Aorta (tissue), 5 donors: ENCODE results near the gene RAP2B. TPM values are rescaled to one million over a fixed set of nuclear protein-coding genes. Genes with fewer than 3 reads are reported as not detected.
"Not testable (repeated sequence)": the region's sequence is repeated elsewhere in the genome, so short reads cannot be mapped to it uniquely, and the experiment has no call there.

Experiments
- ATAC-seq: fragments of 200-7000 bp; cut with Tn5 transposase; one replicate; pipeline ENCODE4 v1.9.1; 2022; ENCODE audit warnings: moderate library complexity; ENCODE audit not compliant: low FRiP score
- DNase-seq, 2 donors: peaks; one replicate each; pipeline ENCODE4 v3.0.0-alpha.2; 2020
- H3K27ac ChIP-seq, 2 donors: one replicate each; pipeline ENCODE4 v1.5.1; 2013; ENCODE audit warnings: low read length in 2 of 2, mild to moderate bottlenecking in 2 of 2, moderate library complexity in 2 of 2, control low read depth in 1 of 2, inconsistent platforms in 1 of 2, low read depth in 1 of 2
- H3K27me3 ChIP-seq, 2 donors: one replicate each; pipeline ENCODE4 v1.6.1; 2013; ENCODE audit warnings: control low read depth in 1 of 2, low read length in 1 of 2, mild to moderate bottlenecking in 1 of 2, moderate library complexity in 1 of 2; ENCODE audit not compliant: insufficient read depth in 2 of 2, control insufficient read depth in 1 of 2
- H3K36me3 ChIP-seq, 2 donors: one replicate each; pipeline ENCODE4 v1.6.1; 2013; ENCODE audit warnings: control low read depth in 1 of 2, low read length in 1 of 2, mild to moderate bottlenecking in 1 of 2; ENCODE audit not compliant: insufficient read depth in 2 of 2, control insufficient read depth in 1 of 2
- H3K4me1 ChIP-seq, 2 donors: one replicate each; pipeline ENCODE4 v1.6.1; 2013; ENCODE audit warnings: low read length in 2 of 2, control low read depth in 1 of 2, mild to moderate bottlenecking in 1 of 2, moderate library complexity in 1 of 2; ENCODE audit not compliant: insufficient read depth in 2 of 2, control insufficient read depth in 1 of 2
- H3K4me3 ChIP-seq, 2 donors: one replicate each; pipeline ENCODE4 v1.5.1; 2013; ENCODE audit warnings: low read length in 2 of 2, control low read depth in 1 of 2, mild to moderate bottlenecking in 1 of 2
- H3K9me3 ChIP-seq: one replicate; pipeline ENCODE4 v1.6.1; 2013; ENCODE audit warnings: mild to moderate bottlenecking, low read length; ENCODE audit not compliant: control insufficient read depth
- WGBS, 2 donors: extraction: QIAGEN DNeasy Blood & Tissue Kit; methylation state at CpG; one replicate each; pipeline ENCODE4 v1.1.7; 2013; 5-methylcytosine and 5-hydroxymethylcytosine counted together
- intact Hi-C, 2 donors: fragments of 100-400 bp; cut with DNase I; formaldehyde crosslinking; loops; one replicate each; pipeline versions ENCODE4 v1.14.2 to v1.15.0; 2022
- polyA plus RNA-seq, 2 donors: library from polyadenylated mRNA; stranded (reverse); fragments of 200-250 nt; gene quantifications; one replicate each; pipeline ENCODE4 v1.2.3, GENCODE V29; 2013
- total RNA-seq, 2 donors: library from RNA; stranded (reverse); fragmentation: NEBNext Ultra II Directional; extraction: Animal tissue kit (Norgen Biotek cat#: 25700); gene quantifications; one replicate each; pipeline ENCODE4 v1.2.1, GENCODE V29; 2021
- donor health status: healthy with polysubstance abuse.
- donor health status: Bipolar disorder and iron deficiency.
- donor health status: DM: no; HTN: no; CAD: no.
- donor health status: DM: no; HTN: no; CAD: no.
- donor health status: DM: yes; HTN: yes; CAD: no.

Gene RAP2B
- total and polyA plus RNA-seq, 4 donors = 2.4 to 20.7 (median 7.7) TPM

DNA sequence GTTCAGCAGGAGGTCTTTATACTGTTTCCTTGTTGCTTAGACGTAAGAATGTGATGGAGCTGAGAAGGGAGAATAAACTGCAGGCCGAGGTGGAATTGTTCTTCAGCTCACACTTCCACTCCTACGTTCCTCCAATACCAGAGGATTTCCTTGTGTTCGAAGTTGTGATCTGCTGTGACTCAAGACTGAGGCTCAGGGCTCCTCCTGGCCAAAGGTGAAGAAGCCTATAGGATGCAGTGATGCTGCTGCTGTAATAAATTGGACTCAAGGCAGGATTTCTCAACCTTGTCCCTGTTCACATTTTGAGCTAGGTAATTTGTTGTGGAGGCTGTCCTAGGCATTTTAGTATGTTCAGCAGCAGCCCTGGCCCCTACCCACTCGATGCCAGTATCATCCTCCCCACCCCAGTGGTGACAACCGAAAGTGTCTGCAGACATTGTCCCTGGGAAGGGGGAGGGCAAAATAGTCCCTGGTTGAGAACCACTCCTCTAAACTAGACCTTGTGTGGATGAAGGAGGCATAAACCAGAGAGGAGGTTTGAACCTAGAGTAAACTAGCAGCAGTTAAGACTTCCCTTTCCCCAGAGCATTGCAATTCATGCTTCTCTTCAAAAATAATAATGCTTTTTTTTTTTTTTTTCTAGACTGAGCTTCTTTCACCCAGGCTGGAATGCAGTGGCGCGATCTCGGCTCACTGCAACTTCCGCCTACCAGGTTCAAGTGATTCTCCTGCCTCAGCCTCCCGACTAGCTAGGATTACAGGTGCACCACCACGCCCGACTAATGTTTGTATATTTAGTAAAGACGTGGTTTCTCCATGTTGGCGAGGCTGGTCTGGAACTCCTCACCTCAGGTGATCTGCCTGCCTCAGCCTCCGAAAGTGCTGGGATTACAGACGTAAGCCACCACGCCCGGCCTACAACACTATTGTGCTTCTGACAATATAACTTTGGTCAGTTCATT is 11.1 kb downstream of the RAP2B start:
- Histone ChIP-seq H3K4me3 (no peak overlapping the region), H3K9me3 (no peaks in the 10 kb centered on the region), H3K4me1 (no peaks in the 10 kb centered on the region), H3K27ac (no peak overlapping the region), H3K36me3 (no peaks in the 10 kb centered on the region), H3K27me3 (no peaks in the 10 kb centered on the region)
- ATAC-seq (no peak), DNase-seq (no peak)
- WGBS, 2 donors = 88 to 90% methylated on average over 19 of the region's 19 CpGs
- intact Hi-C loops = no loop called here

DNA sequence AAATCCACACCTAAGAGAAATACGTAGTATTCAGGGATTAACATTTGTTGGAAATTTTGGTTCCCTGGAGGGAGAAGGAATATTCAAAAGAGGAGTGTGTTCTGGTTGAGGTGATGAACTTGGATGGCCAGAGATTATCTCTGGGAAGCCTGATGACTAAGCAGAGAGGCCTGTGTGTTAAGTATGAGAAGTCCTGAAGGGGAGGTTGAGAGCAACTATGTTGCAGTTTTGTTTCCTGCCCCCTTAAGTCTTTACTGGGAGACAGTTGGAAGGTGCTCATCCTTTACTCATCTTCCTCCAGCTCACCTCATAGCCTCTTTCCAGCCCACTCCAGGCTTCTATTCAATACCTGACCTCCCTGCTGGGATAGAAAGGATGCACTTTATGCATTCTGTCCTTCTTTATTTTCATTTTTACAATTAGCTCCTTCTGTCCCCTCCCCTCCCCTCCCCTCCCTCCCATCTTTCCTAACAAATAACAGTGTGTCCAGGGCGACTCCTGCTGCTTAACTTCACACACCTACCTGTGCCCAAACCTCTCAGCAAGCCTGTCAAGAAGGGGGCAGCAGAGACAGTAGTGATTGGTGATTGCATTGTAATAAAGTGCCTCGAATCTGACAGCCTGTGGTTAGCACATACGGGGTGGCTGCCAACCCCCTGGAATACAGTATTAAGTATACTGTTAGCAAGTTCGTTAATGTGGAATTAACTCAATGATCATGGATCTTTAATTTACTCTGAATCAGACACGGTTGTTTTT is 11.9 kb downstream of the RAP2B start:
- DNase-seq (no peak), ATAC-seq (no peak)
- no peak overlapping the region for H3K4me3 ChIP-seq
- no peaks in the 10 kb centered on the region for H3K27me3 ChIP-seq
- no peaks in the 10 kb centered on the region for H3K36me3 ChIP-seq
- WGBS, 2 donors = 80% methylated on average over 6 of the region's 6 CpGs
- no peaks in the 10 kb centered on the region for H3K9me3 ChIP-seq
- intact Hi-C loops = no loop called here
- H3K4me1 ChIP-seq = no peaks in the 10 kb centered on the region
- no peak overlapping the region for H3K27ac ChIP-seq

DNA sequence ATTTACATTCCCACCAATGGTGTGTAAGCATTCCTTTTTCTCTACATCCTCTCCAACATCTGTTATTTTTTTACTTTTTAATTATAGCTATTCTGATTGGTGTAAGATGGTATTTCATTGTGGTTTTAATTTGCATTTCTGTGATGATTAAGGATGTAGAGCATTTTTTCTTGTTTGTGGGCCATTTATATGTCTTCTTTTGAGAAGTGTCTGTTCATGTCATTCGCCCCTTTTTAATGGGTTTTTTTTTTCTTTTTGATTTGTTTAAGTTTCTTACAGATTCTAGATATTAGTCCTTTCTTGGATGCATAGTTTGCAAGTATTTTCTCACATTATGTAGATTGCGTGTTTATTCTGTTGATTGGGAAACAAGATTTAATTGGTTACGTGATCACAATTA is 14.2 kb downstream of the RAP2B start:
- Histone ChIP-seq H3K4me1 (no peaks in the 10 kb centered on the region), H3K27me3 (no peaks in the 10 kb centered on the region), H3K36me3 (no peaks in the 10 kb centered on the region), H3K9me3 (no peaks in the 10 kb centered on the region), H3K4me3 (no peak overlapping the region), H3K27ac (no peak overlapping the region)
- ATAC-seq (no peak), DNase-seq (no peak)
- 98 to 99% methylated on average over 3 of the region's 3 CpGs for WGBS, 2 donors
- intact Hi-C loops = no loop called here

DNA sequence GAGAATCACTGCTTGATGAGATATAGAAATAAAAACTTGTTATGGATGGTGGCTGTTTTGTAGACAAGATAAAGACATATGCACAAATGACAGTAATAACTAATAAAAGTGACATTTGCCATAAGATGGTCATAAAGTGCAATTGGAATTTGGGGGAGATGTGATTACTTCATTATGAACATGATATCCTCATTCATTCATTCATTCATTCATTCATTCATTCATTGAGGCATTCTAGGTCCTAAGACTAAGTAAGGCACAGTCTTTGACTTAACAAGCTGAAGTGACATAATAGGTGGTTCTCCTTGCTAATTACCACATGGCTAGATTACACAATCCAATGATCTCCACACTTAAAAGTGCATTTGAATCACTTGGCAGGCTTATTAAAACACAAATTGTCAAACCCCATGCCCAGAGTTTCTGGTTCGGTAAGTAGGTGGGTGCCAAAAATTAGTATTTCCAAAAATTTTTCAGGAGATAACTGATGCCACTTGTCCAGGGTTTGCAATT is 18.9 kb downstream of the RAP2B start:
- no peaks in the 10 kb centered on the region for H3K36me3 ChIP-seq
- no peaks in the 10 kb centered on the region for H3K27me3 ChIP-seq
- DNase-seq = no peak
- H3K9me3 ChIP-seq = no peaks in the 10 kb centered on the region
- no peaks in the 10 kb centered on the region for H3K4me1 ChIP-seq
- WGBS, 2 donors = 94 to 96% methylated on average over 1 of the region's 1 CpG
- H3K27ac ChIP-seq = no peak overlapping the region
- no peak overlapping the region for H3K4me3 ChIP-seq
- no peak for ATAC-seq
- intact Hi-C loops = no loop called here

DNA sequence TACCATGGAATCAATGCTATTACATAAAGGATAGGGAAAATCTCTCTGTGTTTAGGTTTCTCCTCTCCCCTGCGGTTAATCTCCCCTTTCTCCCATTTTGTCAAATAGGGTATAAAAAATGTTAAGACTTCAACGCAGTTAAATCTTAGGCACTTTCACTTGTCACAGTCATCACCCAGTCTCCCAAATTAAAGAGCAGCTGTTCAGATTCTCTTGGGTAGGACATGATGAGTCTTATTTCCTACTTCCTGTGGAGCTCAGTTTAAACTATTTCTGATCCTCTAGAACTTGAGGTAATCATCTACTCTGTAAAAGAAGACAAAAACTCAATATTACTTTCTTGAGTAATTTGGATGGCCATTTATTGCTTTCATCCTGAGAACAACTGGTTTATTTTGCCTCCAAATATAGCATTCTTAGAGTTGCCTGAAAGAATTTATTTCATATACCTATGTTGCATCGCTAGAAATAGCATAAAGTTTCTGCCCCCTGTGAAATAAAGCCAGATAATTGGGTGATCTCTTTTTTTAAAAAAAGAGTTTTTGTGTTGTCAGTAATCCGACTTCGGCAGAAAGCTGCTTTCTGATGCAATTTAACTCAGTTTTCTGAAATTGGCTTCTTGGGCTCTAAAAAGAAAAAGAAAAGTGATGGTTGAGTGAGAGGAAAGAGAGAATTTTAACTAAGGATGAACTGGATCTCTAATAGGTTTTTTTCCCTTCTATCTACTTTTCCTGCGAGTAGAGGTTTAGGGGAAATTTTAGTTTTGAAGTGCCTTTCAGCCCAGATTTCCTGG is 20.7 kb downstream of the RAP2B start:
- 86 to 88% methylated on average over 6 of the region's 6 CpGs for WGBS, 2 donors
- no peak overlapping the region for H3K4me3 ChIP-seq
- no peaks in the 10 kb centered on the region for H3K9me3 ChIP-seq
- H3K27me3 ChIP-seq = no peaks in the 10 kb centered on the region
- no peak overlapping the region for H3K27ac ChIP-seq
- no peaks in the 10 kb centered on the region for H3K4me1 ChIP-seq
- intact Hi-C loops = no loop called here
- ATAC-seq = no peak
- no peak for DNase-seq
- H3K36me3 ChIP-seq = no peaks in the 10 kb centered on the region

GRCh38 chr3:153190923-153191322 is 28.9 kb downstream of the RAP2B start:
- Histone ChIP-seq H3K36me3 (no peaks in the 10 kb centered on the region), H3K9me3 (no peaks in the 10 kb centered on the region), H3K27me3 (no peaks in the 10 kb centered on the region), H3K4me3 (no peak overlapping the region), H3K27ac (no peak overlapping the region), H3K4me1 (no peaks in the 10 kb centered on the region)
- DNase-seq = no peak
- intact Hi-C loops = no loop called here
- 86% methylated on average over 2 of the region's 2 CpGs for WGBS, 2 donors
- ATAC-seq = no peak

DNA sequence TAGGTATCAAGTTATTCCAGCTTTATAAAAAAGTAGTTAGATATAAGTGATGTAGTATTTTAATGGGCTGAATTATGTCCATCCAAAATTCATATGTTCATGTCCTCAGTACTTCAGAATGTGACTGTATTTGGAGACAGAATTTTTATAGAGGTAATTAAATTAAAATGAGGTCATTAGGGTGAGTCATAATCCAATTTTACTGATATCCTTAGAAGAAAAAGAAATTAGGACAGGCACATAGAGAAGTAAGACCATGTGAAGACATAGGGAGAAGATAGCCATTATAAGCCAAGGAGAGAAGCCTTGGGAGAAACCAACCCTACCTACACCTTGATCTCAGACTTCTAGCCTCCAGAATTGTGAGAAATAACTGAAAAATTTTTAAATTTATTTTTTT is 30.3 kb downstream of the RAP2B start:
- no peaks in the 10 kb centered on the region for H3K27me3 ChIP-seq
- H3K27ac ChIP-seq = no peak overlapping the region
- no peaks in the 10 kb centered on the region for H3K4me1 ChIP-seq
- DNase-seq = no peak
- no peak overlapping the region for H3K4me3 ChIP-seq
- H3K36me3 ChIP-seq = no peaks in the 10 kb centered on the region
- no peaks in the 10 kb centered on the region for H3K9me3 ChIP-seq
- intact Hi-C loops = no loop called here
- no peak for ATAC-seq

DNA sequence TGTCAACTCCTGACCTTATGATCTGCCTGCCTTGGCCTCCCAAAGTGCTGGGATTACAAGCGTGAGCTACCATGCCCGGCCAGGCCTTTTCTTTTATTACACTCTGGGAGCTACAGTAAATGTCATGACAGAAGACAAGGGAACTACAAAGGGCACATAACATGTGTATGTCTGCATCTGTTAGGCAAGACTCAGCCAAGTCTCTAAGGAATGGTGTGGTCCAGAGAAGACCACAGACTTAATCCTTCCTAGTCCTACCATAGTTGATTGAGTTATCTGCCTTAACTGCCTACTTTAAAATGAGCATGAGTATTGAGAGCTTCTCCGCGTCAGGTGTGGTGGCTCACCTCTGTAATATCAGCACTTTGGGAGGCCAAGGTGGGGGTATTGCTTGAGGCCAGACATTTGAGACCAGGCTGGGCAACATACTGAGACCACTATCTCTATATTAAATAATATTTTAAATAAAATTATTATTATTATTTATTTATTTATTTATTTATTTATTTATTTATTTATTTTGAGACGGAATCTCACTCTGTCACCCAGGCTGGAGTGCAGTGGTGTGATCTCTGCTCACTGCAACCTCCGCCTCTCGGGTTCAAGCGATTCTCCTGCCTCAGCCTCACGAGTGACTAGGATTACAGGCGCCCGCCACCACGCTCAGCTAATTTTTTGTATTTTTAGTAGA is 31.9 kb downstream of the RAP2B start:
- DNase-seq, H3K9me3 ChIP-seq, H3K4me3 ChIP-seq, intact Hi-C loops, H3K27me3 ChIP-seq, H3K27ac ChIP-seq, ATAC-seq, H3K36me3 ChIP-seq, H3K4me1 ChIP-seq: not testable (repeated sequence)
- WGBS, 2 donors = 98% methylated on average over 12 of the region's 12 CpGs
